ENCODE measurements around the gene ELMO1.
A peak's percentile ranks its signal among the peaks of the same experiment; 100 is the strongest.

The ELMO1 gene

GRCh38 chr7:37209195-37209594 is 239.5 kb downstream of the ELMO1 start:
- no peak for DNase-seq

- no peak for DNase-seq
Measured at GRCh38 chr7:37208528-37208927, 240.1 kb downstream of the ELMO1 start.

GRCh38 chr7:37206192-37206591 is 242.5 kb downstream of the ELMO1 start:
- DNase-seq: no peak

GRCh38 chr7:37205451-37205850 is 243.2 kb downstream of the ELMO1 start:
- no peak for DNase-seq

- DNase-seq: no peak
Measured at GRCh38 chr7:37201876-37202198, 246.8 kb downstream of the ELMO1 start.

GRCh38 chr7:37201003-37201875 is 247.4 kb downstream of the ELMO1 start:
- DNase-seq: peak; percentile 70

- DNase-seq: peak; percentile 77
Measured at GRCh38 chr7:37198906-37199485, 249.7 kb downstream of the ELMO1 start.

- no peak for DNase-seq
Measured at GRCh38 chr7:37198041-37198905, 250.4 kb downstream of the ELMO1 start.

- DNase-seq: no peak
Measured at GRCh38 chr7:37197108-37197507, 251.6 kb downstream of the ELMO1 start.

- no peak for DNase-seq
Measured at GRCh38 chr7:37196676-37197075, 252.0 kb downstream of the ELMO1 start.

GRCh38 chr7:37195388-37195787 is 253.3 kb downstream of the ELMO1 start:
- no peak for DNase-seq

- no peak for DNase-seq
Measured at GRCh38 chr7:37194943-37195342, 253.7 kb downstream of the ELMO1 start.

- DNase-seq: no peak
Measured at GRCh38 chr7:37193775-37194135, 254.9 kb downstream of the ELMO1 start.

GRCh38 chr7:37193087-37193774 is 255.4 kb downstream of the ELMO1 start:
- no peak for DNase-seq

- no peak for DNase-seq
Measured at GRCh38 chr7:37191797-37192196, 256.9 kb downstream of the ELMO1 start.

- no peak for DNase-seq
Measured at GRCh38 chr7:37187179-37187578, 261.5 kb downstream of the ELMO1 start.

- DNase-seq: no peak
Measured at GRCh38 chr7:37186753-37187152, 261.9 kb downstream of the ELMO1 start.

GRCh38 chr7:37181550-37181932 is 267.1 kb downstream of the ELMO1 start:
- no peak for DNase-seq

GRCh38 chr7:37180828-37181549 is 267.7 kb downstream of the ELMO1 start:
- DNase-seq: no peak

- no peak for DNase-seq
Measured at GRCh38 chr7:37176079-37176478, 272.6 kb downstream of the ELMO1 start.

GRCh38 chr7:37174460-37174859 is 274.2 kb downstream of the ELMO1 start:
- no peak for DNase-seq

GRCh38 chr7:37173670-37174069 is 275.0 kb downstream of the ELMO1 start:
- DNase-seq: no peak

GRCh38 chr7:37162106-37162505 is 286.6 kb downstream of the ELMO1 start:
- no peak for DNase-seq
